Choroid plexus epithelial cell (primary cell): ENCODE measurements around the gene CHFR.
A peak's percentile ranks its signal among the peaks of the same experiment; 100 is the strongest.
"Not testable (repeated sequence)": the region's sequence is repeated elsewhere in the genome, so short reads cannot be mapped to it uniquely, and the experiment has no call there.

ENCODE experiments used
- DNase-seq: peaks from one replicate; pipeline ENCODE4 v3.0.0-alpha.2; 2010; ENCODE audit warnings: low read depth
- H3K4me3 ChIP-seq: 2 replicates; pipeline ENCODE4 v1.5.1; 2011; ENCODE audit warnings: low read depth, mild to moderate bottlenecking, control low read depth, low read length, moderate library complexity
- CTCF ChIP-seq: conservative IDR thresholded peaks from 2 replicates; pipeline ENCODE4 v1.5.1; 2011; ENCODE audit warnings: low read depth, mild to moderate bottlenecking, control low read depth, inconsistent platforms, low read length, moderate library complexity

Gene CHFR

DNA sequence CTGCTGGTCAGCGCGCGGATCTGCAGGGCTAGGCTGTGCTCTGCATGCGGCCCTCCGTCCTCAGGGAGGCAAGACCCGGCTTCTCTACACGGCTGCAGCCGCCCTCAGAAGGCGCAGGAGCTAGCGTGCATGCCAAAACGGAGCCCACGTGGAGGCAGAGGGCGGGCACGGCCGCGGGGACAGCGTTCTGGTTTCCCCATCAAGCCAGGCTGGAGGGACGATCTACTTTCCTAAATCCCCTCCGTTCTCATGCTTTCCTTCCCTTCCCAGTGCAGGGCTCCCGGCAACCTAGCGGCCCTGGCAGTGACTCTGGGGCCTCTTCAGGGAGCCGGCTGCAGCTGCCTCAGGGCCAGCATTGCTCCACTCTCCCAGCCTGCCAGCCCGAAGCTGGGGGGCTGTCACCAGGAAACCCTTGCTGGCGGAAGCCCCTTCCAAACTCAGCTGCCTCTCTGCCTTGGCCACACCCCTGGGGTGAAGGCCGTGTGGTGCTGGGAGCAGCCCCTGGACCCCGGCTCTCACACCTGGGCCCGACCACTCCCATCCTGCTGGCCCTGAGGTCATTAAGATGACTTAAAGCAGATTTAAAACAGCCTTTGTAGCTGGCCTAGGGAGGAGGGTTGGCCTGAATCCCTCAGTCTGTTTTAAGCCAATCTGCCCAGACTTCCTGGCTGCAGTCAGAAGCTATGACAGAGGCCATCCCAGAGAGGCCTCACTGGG is 49.6 kb downstream of the CHFR start:
- DNase-seq, result peak; percentile 13
- H3K4me3 ChIP-seq, result no peak overlapping the region
- no peak for TF ChIP-seq CTCF

- TF ChIP-seq CTCF, result no peak
- H3K4me3 ChIP-seq, result no peak overlapping the region
- DNase-seq, result no peak
These were observed 50.5 kb downstream of the CHFR start for GRCh38 chr12:132836795-132837331.

DNA sequence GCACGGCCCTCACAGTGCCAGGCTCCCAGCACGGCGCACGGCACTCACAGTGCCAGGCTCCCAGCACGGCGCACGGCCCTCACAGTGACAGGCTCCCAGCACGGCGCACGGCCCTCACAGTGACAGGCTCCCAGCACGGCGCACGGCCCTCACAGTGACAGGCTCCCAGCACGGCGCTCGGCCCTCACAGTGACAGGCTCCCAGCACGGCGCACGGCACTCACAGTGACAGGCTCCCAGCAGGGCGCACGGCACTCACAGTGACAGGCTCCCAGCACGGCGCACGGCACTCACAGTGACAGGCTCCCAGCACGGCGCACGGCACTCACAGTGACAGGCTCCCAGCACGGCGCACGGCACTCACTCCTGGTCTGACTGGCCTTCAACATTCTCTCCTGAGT is 51.2 kb downstream of the CHFR start:
- not testable (repeated sequence) for H3K4me3 ChIP-seq, DNase-seq

GRCh38 chr12:132835076-132836025 is 52.1 kb downstream of the CHFR start:
- DNase-seq, result no peak

GRCh38 chr12:132834181-132834711 is 53.2 kb downstream of the CHFR start:
- no peak for TF ChIP-seq CTCF
- no peak overlapping the region for H3K4me3 ChIP-seq
- DNase-seq, result no peak

More at GRCh38 chr12:132835076-132836025, 52.1 kb downstream of the CHFR start:
- no peak for TF ChIP-seq CTCF
- no peak overlapping the region for H3K4me3 ChIP-seq

DNA sequence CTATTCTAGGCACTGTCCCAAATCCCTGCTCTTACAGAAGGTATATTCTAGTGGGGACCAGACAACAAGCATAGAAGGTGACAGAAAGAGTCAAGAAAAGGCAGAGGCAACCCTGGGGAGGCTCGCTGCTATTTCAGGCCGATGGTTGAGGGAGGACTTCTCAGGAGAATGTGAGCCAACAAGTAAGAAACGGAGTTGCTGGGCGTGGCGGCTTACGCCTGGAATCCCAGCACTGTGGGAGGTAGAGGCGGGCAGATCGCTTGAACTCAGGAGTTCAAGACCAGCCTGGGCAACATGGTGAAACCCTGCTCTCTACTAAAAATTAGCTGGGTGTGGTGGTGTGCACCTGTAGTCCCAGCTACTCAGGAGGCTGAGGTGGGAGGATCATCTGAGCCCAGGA is 54.1 kb downstream of the CHFR start:
- TF ChIP-seq CTCF, result no peak
- H3K4me3 ChIP-seq, result no peak overlapping the region
- no peak for DNase-seq

- no peak for DNase-seq
- TF ChIP-seq CTCF, result no peak
- H3K4me3 ChIP-seq, result no peak overlapping the region
These were observed 55.6 kb downstream of the CHFR start for GRCh38 chr12:132831771-132832170.
